HCT116 (cell line): ENCODE results near the gene PITPNC1. TPM values are rescaled to one million over a fixed set of nuclear protein-coding genes. Genes with fewer than 3 reads are reported as not detected.

Experiments
- ATAC-seq: fragments of 200-7000 bp; cut with Tn5 transposase; 2 replicates; pipeline ENCODE4 v1.9.1; 2020; ENCODE audit warnings: mild to moderate bottlenecking, moderate library complexity
- BruUV-seq: library from RNA; stranded (reverse); fragments of 400-500 nt; replicated peaks from 2 replicates; lab custom pipeline; 2021; lab: Mats Ljungman, UMichigan
- CTCF ChIA-PET: fragments of 300-600 bp; sonication (Branson Sonifier 250); formaldehyde crosslinking; loops from one replicate; lab custom pipeline; 2021; ENCODE audit warnings: antibody characterized with exemption; lab: Charles Lee
- POLR2A ChIA-PET: fragments of 300-600, 350-600 bp; sonication (Branson Sonifier 250); formaldehyde crosslinking; loops from one replicate; lab custom pipeline; 2021; ENCODE audit warnings: antibody characterized with exemption; lab: Charles Lee
- RAD21 ChIA-PET, 2 experiments: fragments of 300-600 bp; sonication (Branson Sonifier 250); formaldehyde crosslinking; loops; one replicate each; lab custom pipeline; 2023; ENCODE audit warnings: low total read pairs in 2 of 2; ENCODE audit not compliant: uncharacterized antibody in 2 of 2, unreplicated experiment in 2 of 2, low non-redundant PET in 1 of 2; lab: Charles Lee
- DNase-seq: peaks from one replicate; pipeline ENCODE4 v3.0.0-alpha.2; 2010; ENCODE audit warnings: low read depth, low spot score
- H2AFZ ChIP-seq: fragments of 200-600 bp; shearing (Covaris generic), sonication (generic); 2 replicates; pipeline ENCODE4 v1.6.1; 2017; ENCODE audit warnings: low read depth, mixed run types, mixed read lengths, antibody characterized with exemption, low read length; ENCODE audit not compliant: poor library complexity, severe bottlenecking
- H3K27ac ChIP-seq: 2 replicates; pipeline ENCODE4 v1.5.1; 2012; ENCODE audit warnings: low read depth, low read length
- H3K27me3 ChIP-seq: fragments of 200-600 bp; sonication (generic); 2 replicates; pipeline ENCODE4 v1.6.1; 2016; ENCODE audit warnings: mixed run types, low read length, mixed read lengths; ENCODE audit not compliant: insufficient read depth
- H3K36me3 ChIP-seq, 2 experiments: fragments of 200-500 bp in 1 of 2; fragments of 200-600 bp in 1 of 2; sonication (Bioruptor generic) in 1 of 2; sonication (generic) in 1 of 2; 2 replicates each; pipeline versions ENCODE4 v1.5.1 to v1.6.1; 2014 to 2016; ENCODE audit warnings: low read length in 2 of 2, inconsistent platforms in 1 of 2, mixed read lengths in 1 of 2, mixed run types in 1 of 2; ENCODE audit not compliant: insufficient read depth in 2 of 2, control insufficient read depth in 1 of 2
- H3K4me1 ChIP-seq, 2 experiments: fragments of 200-600 bp in 1 of 2; sonication (generic) in 1 of 2; 2 replicates each; pipeline versions ENCODE4 v1.5.1 to v1.6.1; 2012 to 2017; ENCODE audit warnings: low read length in 2 of 2, inconsistent platforms in 1 of 2, mild to moderate bottlenecking in 1 of 2, mixed read lengths in 1 of 2, mixed run types in 1 of 2, moderate library complexity in 1 of 2; ENCODE audit not compliant: insufficient read depth in 2 of 2, control insufficient read depth in 1 of 2
- H3K4me2 ChIP-seq: fragments of 200-600 bp; sonication (generic); 2 replicates; pipeline ENCODE4 v1.6.1; 2017; ENCODE audit warnings: mixed run types, low read length, mixed read lengths
- H3K4me3 ChIP-seq, 2 experiments: fragments of 200-600 bp in 1 of 2; sonication (generic) in 1 of 2; replicated peaks in 1 of 2; 2 replicates each; pipeline ENCODE4 v1.5.1; 2011 to 2016; ENCODE audit warnings: low read length in 2 of 2, control low read depth in 1 of 2, low read depth in 1 of 2, mild to moderate bottlenecking in 1 of 2, mixed read lengths in 1 of 2, mixed run types in 1 of 2
- H3K79me2 ChIP-seq: fragments of 200-600 bp; sonication (generic); 2 replicates; pipeline ENCODE4 v1.6.1; 2017; ENCODE audit warnings: mild to moderate bottlenecking, mixed run types, low read length, moderate library complexity, mixed read lengths; ENCODE audit not compliant: insufficient read depth
- H3K9ac ChIP-seq: fragments of 200-600 bp; sonication (generic); 2 replicates; pipeline ENCODE4 v1.6.1; 2016; ENCODE audit warnings: low read length, mixed read lengths
- H3K9me2 ChIP-seq: fragments of 200-600 bp; sonication (generic), shearing (Covaris generic); 2 replicates; pipeline ENCODE4 v1.6.1; 2017; ENCODE audit warnings: mixed run types, mild to moderate bottlenecking, moderate library complexity; ENCODE audit not compliant: insufficient read depth
- H3K9me3 ChIP-seq, 2 experiments: fragments of 200-500 bp in 1 of 2; fragments of 200-600 bp in 1 of 2; sonication (Bioruptor generic) in 1 of 2; sonication (generic) in 1 of 2; 2 replicates each; pipeline ENCODE4 v1.6.1; 2014 to 2017; ENCODE audit warnings: low read length in 2 of 2, mixed read lengths in 2 of 2, inconsistent platforms in 1 of 2, low read depth in 1 of 2, mild to moderate bottlenecking in 1 of 2, mixed run types in 1 of 2, moderate library complexity in 1 of 2; ENCODE audit not compliant: control insufficient read depth in 1 of 2, insufficient read depth in 1 of 2
- H4K20me1 ChIP-seq: fragments of 200-600 bp; sonication (generic), shearing (Covaris generic); 2 replicates; pipeline ENCODE4 v1.6.1; 2017; ENCODE audit warnings: mixed run types, mild to moderate bottlenecking, moderate library complexity; ENCODE audit not compliant: insufficient read depth
- CBX3 ChIP-seq: IDR thresholded peaks from 2 replicates; pipeline ENCODE4 v1.6.1; 2012; ENCODE audit warnings: low read depth
- CEBPB ChIP-seq: IDR thresholded peaks from 2 replicates; pipeline ENCODE4 v1.6.1; 2012; ENCODE audit warnings: low read depth
- ELF1 ChIP-seq: IDR thresholded peaks from 2 replicates; pipeline ENCODE4 v1.6.1; 2012; ENCODE audit warnings: low read depth, borderline replicate concordance
- EZH2 ChIP-seq: fragments of 200-600 bp; sonication (generic); IDR thresholded peaks from 2 replicates; pipeline ENCODE4 v1.6.1; 2017; ENCODE audit warnings: antibody characterized with exemption, mixed run types
- EZH2phosphoT487 ChIP-seq: fragments of 200-600 bp; IDR thresholded peaks from 2 replicates; pipeline ENCODE4 v1.6.1; 2018; ENCODE audit warnings: antibody characterized with exemption, borderline replicate concordance
- FOSL1 ChIP-seq: IDR thresholded peaks from 2 replicates; pipeline ENCODE4 v1.6.1; 2012; ENCODE audit warnings: low read depth
- JUND ChIP-seq: IDR thresholded peaks from 2 replicates; pipeline ENCODE4 v1.6.1; 2012
- POLR2A ChIP-seq: IDR thresholded peaks from 2 replicates; pipeline ENCODE4 v1.7.0; 2011; ENCODE audit warnings: borderline replicate concordance; ENCODE audit not compliant: insufficient read depth, insufficient read length; ENCODE audit errors: extremely low read depth
- RAD21 ChIP-seq: IDR thresholded peaks from 2 replicates; pipeline ENCODE4 v1.6.1; 2012; ENCODE audit warnings: low read depth, mild to moderate bottlenecking
- SIN3A ChIP-seq: IDR thresholded peaks from 2 replicates; pipeline ENCODE4 v1.6.1; 2012; ENCODE audit warnings: low read depth
- SP1 ChIP-seq: IDR thresholded peaks from 2 replicates; pipeline ENCODE4 v1.6.1; 2012; ENCODE audit warnings: low read depth
- SRF ChIP-seq: IDR thresholded peaks from 2 replicates; pipeline ENCODE4 v1.6.1; 2012; ENCODE audit warnings: low read depth
- TCF7L2 ChIP-seq: IDR thresholded peaks from 2 replicates; pipeline ENCODE4 v1.7.0; 2011; ENCODE audit warnings: borderline replicate concordance, inconsistent platforms; ENCODE audit not compliant: insufficient read depth, insufficient read length; ENCODE audit errors: extremely low read depth
- YY1 ChIP-seq: IDR thresholded peaks from 2 replicates; pipeline ENCODE4 v1.6.1; 2011; ENCODE audit warnings: low read length, low read depth, moderate library complexity, mild to moderate bottlenecking; ENCODE audit not compliant: insufficient replicate concordance; ENCODE audit errors: extremely low read depth
- ZFX ChIP-seq: fragments of 450-650 bp; IDR thresholded peaks from 2 replicates; pipeline ENCODE4 v1.6.1; 2017
- ZNF274 ChIP-seq: fragments of 200-500 bp; sonication (Bioruptor generic); IDR thresholded peaks from 2 replicates; pipeline ENCODE4 v1.6.1; 2014; ENCODE audit warnings: mild to moderate bottlenecking, low read depth, low read length, inconsistent platforms
- intact Hi-C: fragments of 100-400 bp; cut with micrococcal nuclease; formaldehyde crosslinking; loops from 2 replicates; pipeline ENCODE4 v1.10.0; 2022
- total RNA-seq: library from RNA; stranded (reverse); gene quantifications from one replicate; pipeline ENCODE4 v1.2.1, GENCODE V29; 2021; ENCODE audit not compliant: unreplicated experiment
- TF ChIP-seq, protein P1 (sequence below): IDR thresholded peaks from 2 replicates; pipeline ENCODE4 v1.6.1; 2012
- TF ChIP-seq, protein P2 (sequence below): IDR thresholded peaks from 2 replicates; pipeline ENCODE4 v1.6.1; 2012; ENCODE audit warnings: low read depth

Gene PITPNC1
- total RNA-seq, 1 experiment from 2014 or later: 41.9 TPM

DNA sequence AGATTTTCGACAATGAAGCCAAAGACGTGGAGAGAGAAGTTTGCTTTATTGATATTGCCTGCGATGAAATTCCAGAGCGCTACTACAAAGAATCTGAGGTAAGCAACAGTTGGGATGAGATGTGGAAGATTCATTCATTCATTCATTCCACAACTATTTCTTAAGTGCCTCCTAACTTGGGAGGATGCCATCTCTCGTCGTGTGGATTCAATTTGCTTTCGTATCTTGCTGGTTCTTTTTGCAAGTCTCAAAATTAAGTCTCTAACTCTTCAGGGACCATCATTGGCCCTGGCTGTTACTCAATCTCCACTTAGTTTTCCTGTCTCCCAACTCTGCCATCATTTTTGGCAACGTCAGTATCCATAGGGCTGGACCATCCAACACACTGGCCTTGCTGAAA, 255.1 kb downstream of the PITPNC1 start:
- POLR2A ChIA-PET: no interaction called here
- Histone ChIP-seq H3K9ac (no peak overlapping the region), H3K4me1 (peaks cover 10 to 18% of the 10 kb centered on the region in 2 experiments), H3K4me2 (no peak overlapping the region), H2AFZ (no peak overlapping the region), H3K27me3 (no peaks in the 10 kb centered on the region), H4K20me1 (no peaks in the 10 kb centered on the region), H3K36me3 (no peaks in the 10 kb centered on the region), H3K79me2 (no peaks in the 10 kb centered on the region), H3K27ac (no peak overlapping the region), H3K9me3 (no peaks in the 10 kb centered on the region), H3K9me2 (no peaks in the 10 kb centered on the region), H3K4me3 (no peak overlapping the region)
- CTCF ChIA-PET: no interaction called here
- RAD21 ChIA-PET: no interaction called here
- DNase-seq (no peak), ATAC-seq (no peak)
- intact Hi-C loops: no loop called here
- BruUV-seq: no TSS peak
- TF ChIP-seq CBX3: no peak
- TF ChIP-seq ELF1: no peak
- TF ChIP-seq JUND: no peak
- no peak for TF ChIP-seq POLR2A
- no peak for TF ChIP-seq SP1
- no peak for TF ChIP-seq RAD21
- TF ChIP-seq, protein P1, sequence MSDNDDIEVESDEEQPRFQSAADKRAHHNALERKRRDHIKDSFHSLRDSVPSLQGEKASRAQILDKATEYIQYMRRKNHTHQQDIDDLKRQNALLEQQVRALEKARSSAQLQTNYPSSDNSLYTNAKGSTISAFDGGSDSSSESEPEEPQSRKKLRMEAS: no peak
- TF ChIP-seq SRF: no peak
- no peak for TF ChIP-seq FOSL1
- no peak for TF ChIP-seq SIN3A
- no peak for TF ChIP-seq EZH2phosphoT487
- TF ChIP-seq, protein P2, sequence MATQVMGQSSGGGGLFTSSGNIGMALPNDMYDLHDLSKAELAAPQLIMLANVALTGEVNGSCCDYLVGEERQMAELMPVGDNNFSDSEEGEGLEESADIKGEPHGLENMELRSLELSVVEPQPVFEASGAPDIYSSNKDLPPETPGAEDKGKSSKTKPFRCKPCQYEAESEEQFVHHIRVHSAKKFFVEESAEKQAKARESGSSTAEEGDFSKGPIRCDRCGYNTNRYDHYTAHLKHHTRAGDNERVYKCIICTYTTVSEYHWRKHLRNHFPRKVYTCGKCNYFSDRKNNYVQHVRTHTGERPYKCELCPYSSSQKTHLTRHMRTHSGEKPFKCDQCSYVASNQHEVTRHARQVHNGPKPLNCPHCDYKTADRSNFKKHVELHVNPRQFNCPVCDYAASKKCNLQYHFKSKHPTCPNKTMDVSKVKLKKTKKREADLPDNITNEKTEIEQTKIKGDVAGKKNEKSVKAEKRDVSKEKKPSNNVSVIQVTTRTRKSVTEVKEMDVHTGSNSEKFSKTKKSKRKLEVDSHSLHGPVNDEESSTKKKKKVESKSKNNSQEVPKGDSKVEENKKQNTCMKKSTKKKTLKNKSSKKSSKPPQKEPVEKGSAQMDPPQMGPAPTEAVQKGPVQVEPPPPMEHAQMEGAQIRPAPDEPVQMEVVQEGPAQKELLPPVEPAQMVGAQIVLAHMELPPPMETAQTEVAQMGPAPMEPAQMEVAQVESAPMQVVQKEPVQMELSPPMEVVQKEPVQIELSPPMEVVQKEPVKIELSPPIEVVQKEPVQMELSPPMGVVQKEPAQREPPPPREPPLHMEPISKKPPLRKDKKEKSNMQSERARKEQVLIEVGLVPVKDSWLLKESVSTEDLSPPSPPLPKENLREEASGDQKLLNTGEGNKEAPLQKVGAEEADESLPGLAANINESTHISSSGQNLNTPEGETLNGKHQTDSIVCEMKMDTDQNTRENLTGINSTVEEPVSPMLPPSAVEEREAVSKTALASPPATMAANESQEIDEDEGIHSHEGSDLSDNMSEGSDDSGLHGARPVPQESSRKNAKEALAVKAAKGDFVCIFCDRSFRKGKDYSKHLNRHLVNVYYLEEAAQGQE: no peak
- TF ChIP-seq EZH2: no peak
- TF ChIP-seq TCF7L2: no peak
- no peak for TF ChIP-seq CEBPB
- no peak for TF ChIP-seq YY1
- no peak for TF ChIP-seq ZFX
- TF ChIP-seq ZNF274: no peak
